Heart right ventricle (tissue), 16 donors: ENCODE measurements around the gene MEOX1. TPM values are rescaled to one million over a fixed set of nuclear protein-coding genes. Genes with fewer than 3 reads are reported as not detected.

ENCODE experiments used
- ATAC-seq, 8 donors: fragments of 200-7000 bp; cut with Tn5 transposase; one replicate each; pipeline ENCODE4 v1.9.1; 2020; ENCODE audit warnings: mild to moderate bottlenecking in 8 of 8, moderate library complexity in 8 of 8, moderate number of reproducible peaks in 1 of 8
- DNase-seq, 2 donors: peaks; one replicate each; pipeline ENCODE4 v3.0.0-alpha.2; 2020
- H3K27ac ChIP-seq, 10 donors: fragments of 200-600 bp; sonication (generic) in 2 of 10; one replicate each; pipeline versions ENCODE4 v1.5.0 to v1.8.0; 2020 to 2022; ENCODE audit warnings: mild to moderate bottlenecking in 3 of 10
- H3K27me3 ChIP-seq, 7 donors: fragments of 200-600 bp; one replicate each; pipeline ENCODE4 v1.8.0; 2021 to 2022; ENCODE audit warnings: mild to moderate bottlenecking in 2 of 7
- H3K36me3 ChIP-seq, 9 donors: fragments of 200-600 bp; sonication (generic) in 1 of 9; one replicate each; pipeline versions ENCODE4 v1.5.0 to v1.8.0; 2020 to 2022; ENCODE audit warnings: mild to moderate bottlenecking in 2 of 9
- H3K4me1 ChIP-seq, 9 donors: fragments of 200-600 bp; sonication (generic) in 1 of 9; one replicate each; pipeline versions ENCODE4 v1.5.0 to v1.8.0; 2020 to 2022; ENCODE audit warnings: mild to moderate bottlenecking in 4 of 9
- H3K4me3 ChIP-seq, 10 donors: fragments of 200-600 bp; sonication (generic) in 2 of 10; one replicate each; pipeline versions ENCODE4 v1.5.0 to v1.8.0; 2020 to 2022; ENCODE audit warnings: mild to moderate bottlenecking in 7 of 10, moderate library complexity in 2 of 10
- H3K9me3 ChIP-seq, 11 donors: fragments of 200-600 bp in 10 of 11; sonication (generic) in 2 of 11; one replicate each; pipeline versions ENCODE4 v1.5.0 to v1.8.0; 2013 to 2022; ENCODE audit warnings: mild to moderate bottlenecking in 2 of 11, control low read depth in 1 of 11, moderate library complexity in 1 of 11
- CTCF ChIP-seq, 9 donors: fragments of 200-600 bp; sonication (generic) in 2 of 9; IDR thresholded peaks; one replicate each; pipeline versions ENCODE4 v1.5.0 to v1.8.0; 2021 to 2022; ENCODE audit warnings: antibody characterized with exemption in 9 of 9, mild to moderate bottlenecking in 5 of 9, moderate library complexity in 1 of 9
- WGBS, 2 donors: extraction: QIAGEN DNeasy Blood & Tissue Kit; methylation state at CpG; one replicate each; pipeline ENCODE4 v1.1.7; 2013; ENCODE audit warnings: inconsistent platforms in 1 of 2; 5-methylcytosine and 5-hydroxymethylcytosine counted together
- intact Hi-C, 10 donors: fragments of 100-400 bp; cut with DNase I; formaldehyde crosslinking; loops; one replicate each; pipeline versions ENCODE4 v1.11.1 to v1.14.2; 2022
- polyA plus RNA-seq, 2 donors: library from polyadenylated mRNA; stranded (reverse); fragments of 200-250 nt; gene quantifications; one replicate each; pipeline ENCODE4 v1.2.3, GENCODE V29; 2013
- total RNA-seq, 10 donors: library from RNA; stranded (reverse); fragmentation: NEBNext Ultra II Directional in 3 of 10; extraction: Animal tissue kit (Norgen Biotek cat#: 25700) in 3 of 10; gene quantifications; one replicate each; pipeline versions ENCODE4 v1.2.1 to v1.2.4, GENCODE V29; 2021 to 2023
- donor health status: Arrhythmogenic right ventricular cardiomyopathy.
- donor health status: ischemic (EF 13 %, LVEDD 7.1; RV severe dilation, severe dysfunction).
- donor health status: healthy with polysubstance abuse.
- donor health status: DM: no; HTN: yes; CAD: no.
- donor health status: DM: no; HTN: no; CAD: no.
- donor health status: ischemic (EF 25% LVEDD 6.9; RV normal size, moderate dysfunction).
- donor health status: ischemic (EF 25% LVEDD 5.7; RV mildly dilated, moderate dysfunction).
- donor health status: healthy.
- donor health status: DM: yes; HTN: yes; CAD: no.
- donor health status: Ischemic cardiomyopathy.
- donor health status: ischemic (EF 35%, LVEDD 5.7; RV mildly dilated, moderate dysfunction).
- donor health status: nonischemic (EF 11% LVEDD 7.7; RV severe dilation, severe dysfunction).
- donor health status: DM: yes; HTN: yes; CAD: no.
- donor health status: PGD.
- donor health status: ischemic (EF 29% LVEDD 5.4; RV normal size, mild dysfunction).
- donor health status: nonischemic (EF 23%, LVEDD 6.1; RV moderate dilation, normal function).

MEOX1 gene
- total and polyA plus RNA-seq, 12 donors: 6.4 to 25.3 (median 14.8) TPM

DNA sequence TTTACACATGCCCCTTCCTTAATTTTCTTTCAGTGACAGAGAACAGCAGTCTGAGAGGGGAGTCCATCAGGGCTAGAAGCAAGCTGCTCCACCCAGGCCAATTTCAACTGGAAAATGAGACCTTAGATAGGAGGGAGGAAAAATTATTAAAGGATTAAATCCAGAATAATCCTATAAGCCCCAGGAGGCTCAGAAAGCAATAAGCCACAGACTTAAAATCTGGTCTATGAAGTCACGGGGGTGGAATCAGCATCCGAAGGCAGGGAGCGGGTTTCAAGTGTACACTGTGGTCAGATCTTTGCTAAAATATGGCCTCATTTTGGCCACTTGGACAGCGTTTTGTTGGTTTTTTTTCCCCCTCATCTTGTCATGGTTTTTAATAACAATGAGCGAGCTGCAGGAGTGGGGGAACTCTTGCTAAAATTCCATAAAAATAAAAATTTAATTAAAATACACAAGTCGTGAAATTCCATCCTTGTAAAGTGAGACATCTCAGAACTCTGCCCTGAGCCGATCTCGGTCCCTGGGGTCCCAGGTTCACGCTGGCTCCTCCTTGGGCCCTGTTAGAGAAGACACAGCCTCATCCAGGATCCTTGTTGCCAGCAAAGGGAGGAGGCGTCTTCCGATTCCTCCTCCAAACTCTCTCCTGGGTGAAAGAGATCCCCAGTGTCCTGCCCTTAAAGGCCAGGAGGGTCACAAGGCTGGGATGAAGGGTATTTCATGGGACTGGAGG lies 63.9 kb downstream of the MEOX1 start:
- Histone ChIP-seq H3K9me3 (no peaks in the 10 kb centered on the region), H3K36me3 (no peaks in the 10 kb centered on the region), H3K4me1 (peaks cover 0 to 36% (median 19%) of the 10 kb centered on the region in 9 donors), H3K27me3 (no peaks in the 10 kb centered on the region), H3K27ac (peak overlapping the region in 6 of 10 donors; percentile 7 to 71 (median 56)), H3K4me3 (no peak overlapping the region)
- 82 to 85% methylated on average over 11 of the region's 11 CpGs for WGBS, 2 donors
- intact Hi-C loops: loop anchor here in 3 of 10 donors (5.0 to 10.0 kb wide), 2 partner anchors 35 to 47 kb away; no protein-coding TSS in a partner anchor
- no peak for DNase-seq
- TF ChIP-seq CTCF (IDR thresholded peaks at IDR 0.05): no peak
- ATAC-seq: peak in 3 of 8 donors; percentile 10 to 61 (median 49)

DNA sequence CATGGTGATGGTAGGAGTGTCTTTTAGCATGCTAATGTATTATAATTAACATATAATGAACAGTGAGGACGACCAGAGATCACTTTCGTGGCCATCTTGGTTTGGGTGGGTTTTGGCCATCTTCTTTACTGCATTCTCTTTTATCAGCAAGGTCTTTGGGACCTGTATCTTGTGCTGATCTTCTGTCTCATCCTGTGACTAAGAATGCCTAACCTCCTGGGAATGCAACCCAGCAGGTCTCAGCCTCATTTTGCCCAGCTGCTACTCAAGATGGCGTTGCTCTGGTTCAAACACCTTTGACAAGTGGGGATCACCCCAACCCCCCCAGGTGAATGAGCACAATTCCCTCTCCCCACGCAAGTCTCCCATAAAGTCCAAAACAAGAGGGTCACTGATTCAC lies 66.3 kb downstream of the MEOX1 start:
- H3K4me1 ChIP-seq: peaks cover 3 to 46% (median 31%) of the 10 kb centered on the region in 9 donors
- no peak overlapping the region for H3K27ac ChIP-seq
- no peaks in the 10 kb centered on the region for H3K9me3 ChIP-seq
- intact Hi-C loops: loop anchor here in 3 of 10 donors (5.0 to 10.0 kb wide), 2 partner anchors 37 to 49 kb away; no protein-coding TSS in a partner anchor
- WGBS, 2 donors: 70 to 71% methylated on average over 4 of the region's 4 CpGs
- no peaks in the 10 kb centered on the region for H3K36me3 ChIP-seq
- no peak overlapping the region for H3K4me3 ChIP-seq
- no peaks in the 10 kb centered on the region for H3K27me3 ChIP-seq
- no peak for DNase-seq
- no peak for ATAC-seq
- no peak for TF ChIP-seq CTCF (IDR thresholded peaks at IDR 0.05)

- Histone ChIP-seq H3K4me3 (peak overlapping the region in 3 of 10 donors; percentile 6 to 18 (median 16)), H3K9me3 (peaks cover 0 to 6% (median 0%) of the 10 kb centered on the region in 11 donors), H3K4me1 (peaks cover 3 to 56% (median 39%) of the 10 kb centered on the region in 9 donors), H3K27ac (peak overlapping the region; percentile 49 to 95 (median 88)), H3K36me3 (no peaks in the 10 kb centered on the region), H3K27me3 (no peaks in the 10 kb centered on the region)
- intact Hi-C loops: loop anchor here in 6 of 10 donors (5.0 to 10.0 kb wide), 3 partner anchors 50 to 55 kb away; no protein-coding TSS in a partner anchor
- peak; percentile 83 to 91 (median 90) for ATAC-seq
- peak; percentile 79 to 92 for DNase-seq
- WGBS, 2 donors: 41 to 49% methylated on average over 28 of the region's 28 CpGs
- TF ChIP-seq CTCF (IDR thresholded peaks at IDR 0.05): peak in 1 of 9 donors; percentile 21
Measured at GRCh38 chr17:43591779-43592562, 69.8 kb downstream of the MEOX1 start.

- no peak for DNase-seq
- Histone ChIP-seq H3K36me3 (no peaks in the 10 kb centered on the region), H3K4me1 (peaks cover 3 to 56% (median 39%) of the 10 kb centered on the region in 9 donors), H3K27me3 (no peaks in the 10 kb centered on the region), H3K27ac (peak overlapping the region; percentile 49 to 95 (median 88)), H3K9me3 (peaks cover 0 to 6% (median 0%) of the 10 kb centered on the region in 11 donors), H3K4me3 (no peak overlapping the region)
- TF ChIP-seq CTCF (IDR thresholded peaks at IDR 0.05): no peak
- ATAC-seq: no peak
- WGBS, 2 donors: 88 to 90% methylated on average over 3 of the region's 3 CpGs
- intact Hi-C loops: loop anchor here in 6 of 10 donors (5.0 to 10.0 kb wide), 3 partner anchors 51 to 56 kb away; no protein-coding TSS in a partner anchor
Measured at GRCh38 chr17:43591001-43591400, 70.7 kb downstream of the MEOX1 start.
